Fibroblast of peridontal ligament (primary cell): ENCODE measurements around the gene HMGA1.

Source experiments
- DNase-seq: peaks from one replicate; pipeline ENCODE4 v3.0.0-alpha.2; 2010; ENCODE audit errors: extremely low read depth

HMGA1 gene

GRCh38 chr6:34236443-34237315 lies at the start of gene HMGA1:
HMGA1 (plus strand) TSS chr6:34236873; CDS start chr6:34240781, 3,908 bp downstream.
- peak; percentile 62 for DNase-seq

GRCh38 chr6:34189806-34190503 lies 46.7 kb upstream of the HMGA1 start:
- DNase-seq: no peak

- DNase-seq: no peak
Measured at GRCh38 chr6:34190504-34191122, 46.1 kb upstream of the HMGA1 start.

GRCh38 chr6:34194772-34195171 lies 41.9 kb upstream of the HMGA1 start:
- no peak for DNase-seq

- no peak for DNase-seq
Measured at GRCh38 chr6:34195726-34196115, 41.0 kb upstream of the HMGA1 start.

GRCh38 chr6:34196116-34196832 lies 40.4 kb upstream of the HMGA1 start:
- DNase-seq: peak; percentile 71

- no peak for DNase-seq
Measured at GRCh38 chr6:34196833-34197195, 39.9 kb upstream of the HMGA1 start.

- DNase-seq: peak; percentile 61
Measured at GRCh38 chr6:34200340-34200971, 36.2 kb upstream of the HMGA1 start.

- DNase-seq: no peak
Measured at GRCh38 chr6:34201455-34202107, 35.1 kb upstream of the HMGA1 start.

GRCh38 chr6:34202329-34203201 lies 34.1 kb upstream of the HMGA1 start:
- no peak for DNase-seq

GRCh38 chr6:34204693-34205092 lies 32.0 kb upstream of the HMGA1 start:
- DNase-seq: no peak

GRCh38 chr6:34205466-34205865 lies 31.2 kb upstream of the HMGA1 start:
- no peak for DNase-seq

- no peak for DNase-seq
Measured at GRCh38 chr6:34205916-34206315, 30.8 kb upstream of the HMGA1 start.

GRCh38 chr6:34206726-34207125 lies 29.9 kb upstream of the HMGA1 start:
- DNase-seq: no peak

GRCh38 chr6:34207695-34208443 lies 28.8 kb upstream of the HMGA1 start:
- no peak for DNase-seq

GRCh38 chr6:34213772-34214171 lies 22.9 kb upstream of the HMGA1 start:
- DNase-seq: peak; percentile 25

GRCh38 chr6:34218691-34219090 lies 18.0 kb upstream of the HMGA1 start:
- DNase-seq: no peak

GRCh38 chr6:34223381-34223955 lies 13.2 kb upstream of the HMGA1 start:
- no peak for DNase-seq
